Pons (tissue), 1 donor: ENCODE measurements around the gene HDAC5.
A peak's percentile ranks its signal among the peaks of the same experiment; 100 is the strongest.
"Not testable (repeated sequence)": the region's sequence is repeated elsewhere in the genome, so short reads cannot be mapped to it uniquely, and the experiment has no call there.

Experiments used
- DNase-seq: peaks from one replicate; pipeline ENCODE4 v3.0.0-alpha.2; 2016; ENCODE audit warnings: low spot score

Gene HDAC5

GRCh38 chr17:44066204-44066930 lies 57.1 kb downstream of the HDAC5 start, which contains the start of gene LSM12:
TSS of gene LSM12 (minus strand) at chr17:44066671. CDS start at chr17:44066587, 84 bp downstream.
- peak; percentile 83 for DNase-seq

- no peak for DNase-seq
Observed at GRCh38 chr17:44065668-44066203, 57.7 kb downstream of the HDAC5 start.

DNA sequence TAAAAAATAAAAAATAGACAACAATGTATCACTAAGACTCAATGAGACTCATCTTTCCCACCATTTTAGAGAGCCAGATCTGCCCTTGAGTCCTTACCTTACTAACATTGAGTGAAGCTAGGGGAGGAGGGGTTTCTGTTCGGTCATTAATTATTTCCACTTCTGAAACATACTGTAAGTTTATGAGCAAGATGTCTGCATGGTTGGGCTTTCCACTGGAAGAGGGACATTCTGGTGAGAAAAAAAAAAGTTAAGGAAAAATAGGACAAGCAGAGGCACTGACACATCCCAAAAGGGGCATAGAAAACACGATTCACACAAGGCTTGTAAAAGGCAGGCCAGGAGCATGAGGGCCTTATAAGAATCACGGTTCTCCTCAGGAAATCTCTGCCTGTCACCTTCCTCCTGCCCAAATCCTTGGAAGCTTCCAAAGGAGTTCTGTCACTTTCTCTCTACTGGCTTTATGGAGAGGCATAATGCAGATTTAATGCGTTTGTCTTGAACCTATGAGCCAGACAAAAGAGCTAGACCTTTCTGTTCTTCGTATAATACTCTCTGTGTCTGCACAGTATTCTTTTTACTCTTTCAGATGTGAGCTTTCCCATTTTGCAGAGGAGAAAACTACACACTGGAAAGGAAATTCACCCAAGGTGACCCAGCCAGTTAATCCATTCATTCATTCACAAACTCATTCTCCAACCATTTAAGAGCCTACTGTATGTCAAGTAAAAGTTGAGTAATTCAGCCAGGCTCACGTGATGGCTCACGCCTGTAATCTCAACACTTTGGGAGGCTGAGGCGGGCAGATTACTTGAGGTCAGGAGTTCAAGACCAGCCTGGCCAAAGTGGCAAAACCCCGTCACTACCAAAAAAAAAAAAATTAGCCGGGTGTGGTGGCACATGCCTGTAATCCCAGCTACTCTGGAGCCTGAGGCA lies 59.5 kb downstream of the HDAC5 start:
- no peak for DNase-seq

GRCh38 chr17:44062871-44063270 lies 60.6 kb downstream of the HDAC5 start:
- DNase-seq = no peak

- DNase-seq = no peak
Observed at GRCh38 chr17:44061446-44061845, 62.0 kb downstream of the HDAC5 start.

GRCh38 chr17:44059101-44059892 lies 64.1 kb downstream of the HDAC5 start:
- DNase-seq = no peak

- no peak for DNase-seq
Observed at GRCh38 chr17:44053125-44053872, 70.1 kb downstream of the HDAC5 start.

DNA sequence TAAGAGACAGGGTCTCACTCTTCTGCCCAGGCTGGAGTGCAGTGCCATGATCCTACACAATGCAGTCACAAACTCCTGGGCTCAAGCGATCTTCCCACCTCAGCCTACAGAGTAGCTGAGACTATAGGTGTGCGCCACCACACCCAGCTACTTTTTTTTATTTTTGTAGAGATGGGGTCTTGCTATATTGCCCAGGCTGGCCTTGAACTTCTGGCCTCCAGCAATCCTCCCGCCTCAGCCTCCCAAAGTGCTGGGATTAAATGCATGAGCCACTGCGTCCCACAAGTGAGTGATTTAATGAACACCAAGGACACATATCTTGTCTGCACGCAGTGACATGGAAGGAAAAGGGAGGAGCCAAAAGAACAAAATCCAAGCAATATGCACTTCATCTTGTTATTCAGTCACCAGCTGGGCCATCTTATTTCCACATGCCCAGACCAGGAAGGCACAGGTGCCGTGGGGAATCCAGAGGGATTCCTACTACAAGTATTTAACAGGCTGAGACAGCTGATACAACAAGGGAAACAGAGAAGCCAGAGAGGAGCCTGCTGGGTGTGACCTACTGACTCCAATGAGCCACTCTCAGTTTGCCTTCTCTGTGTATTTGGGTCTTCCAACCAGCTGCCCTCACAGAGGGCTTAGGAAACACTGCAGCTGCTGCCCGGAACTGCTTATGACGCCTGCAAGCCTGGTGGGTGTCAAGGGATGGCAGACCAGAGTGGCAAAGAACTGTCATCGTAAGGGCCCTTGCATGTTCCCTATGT lies 74.0 kb downstream of the HDAC5 start:
- DNase-seq = no peak

DNA sequence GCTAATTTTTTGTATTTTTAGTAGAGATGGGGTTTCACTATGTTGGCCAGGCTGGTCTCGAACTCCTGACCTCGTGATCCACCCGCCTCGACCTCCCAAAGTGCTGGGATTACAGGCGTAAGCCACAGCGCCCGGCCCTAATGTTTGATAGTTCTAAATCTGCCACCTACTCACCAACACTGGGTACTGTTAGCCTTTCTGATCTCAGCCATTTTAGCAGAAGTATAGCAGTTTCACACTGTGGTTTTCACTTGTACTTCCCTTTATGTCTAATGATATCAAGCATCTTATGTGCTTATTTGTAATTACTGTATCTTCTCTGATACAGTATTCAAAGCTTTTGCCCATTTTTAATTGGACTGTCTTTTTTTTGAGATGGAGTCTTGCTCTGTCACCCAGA lies 76.5 kb downstream of the HDAC5 start:
- not testable (repeated sequence) for DNase-seq

DNA sequence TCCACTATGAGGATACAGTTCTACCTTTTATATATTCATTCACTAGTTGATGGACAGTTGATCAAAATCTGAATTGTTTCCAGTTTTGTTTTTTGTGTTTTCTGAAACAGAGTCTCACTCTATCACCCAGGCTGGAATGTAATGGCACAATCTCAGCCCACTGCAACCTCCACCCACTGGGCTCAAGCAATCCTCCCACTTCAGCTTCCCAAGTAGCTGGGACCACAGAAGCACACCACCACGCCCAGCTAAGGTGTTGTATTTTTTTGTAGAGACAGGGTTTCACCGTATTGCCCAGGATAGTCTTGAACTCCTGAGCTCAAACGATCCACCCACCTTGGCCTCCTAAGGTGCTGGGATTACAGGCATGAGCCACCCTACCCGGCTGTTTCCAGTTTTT lies 78.0 kb downstream of the HDAC5 start:
- no peak for DNase-seq

- DNase-seq = no peak
Observed at GRCh38 chr17:44044071-44044470, 79.4 kb downstream of the HDAC5 start.

GRCh38 chr17:44043272-44043696 lies 80.2 kb downstream of the HDAC5 start:
- DNase-seq = no peak

DNA sequence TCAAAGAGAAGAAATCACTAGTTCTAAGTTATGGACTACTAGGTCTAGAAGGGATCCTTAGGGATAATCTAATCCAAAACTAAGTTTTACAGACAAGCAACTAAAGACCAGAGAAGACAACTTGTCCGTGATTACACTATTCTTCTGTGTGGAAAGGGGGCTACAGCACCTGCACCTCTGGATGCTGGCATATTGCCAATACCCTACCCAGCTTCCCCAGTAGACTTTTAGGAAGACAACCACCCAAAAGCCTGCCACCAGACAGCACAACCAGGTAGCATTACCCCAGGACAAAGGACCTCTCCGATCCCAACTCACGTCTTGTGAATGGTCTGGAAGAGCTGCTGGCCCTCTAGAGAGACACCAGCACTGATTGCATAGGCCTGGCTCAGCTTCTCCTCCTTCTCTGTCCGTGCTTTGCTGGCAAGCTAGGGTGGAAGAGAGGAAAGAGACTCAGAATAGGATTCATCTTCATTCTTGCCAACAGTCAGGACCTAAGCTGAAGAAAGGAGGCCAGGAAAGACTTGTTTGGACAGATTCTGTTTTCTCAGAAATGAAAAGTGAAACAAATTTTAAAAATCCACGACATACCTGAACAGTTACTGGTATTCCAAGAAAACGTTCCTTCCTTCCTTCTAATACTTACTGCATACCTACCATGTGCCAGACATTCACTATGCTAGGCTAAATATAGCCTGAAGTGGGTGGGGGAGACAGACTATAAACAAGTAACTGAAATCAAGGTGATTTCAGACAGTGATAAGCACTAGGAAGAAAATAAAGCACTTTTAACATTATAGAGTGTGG lies 83.4 kb downstream of the HDAC5 start:
- no peak for DNase-seq

DNA sequence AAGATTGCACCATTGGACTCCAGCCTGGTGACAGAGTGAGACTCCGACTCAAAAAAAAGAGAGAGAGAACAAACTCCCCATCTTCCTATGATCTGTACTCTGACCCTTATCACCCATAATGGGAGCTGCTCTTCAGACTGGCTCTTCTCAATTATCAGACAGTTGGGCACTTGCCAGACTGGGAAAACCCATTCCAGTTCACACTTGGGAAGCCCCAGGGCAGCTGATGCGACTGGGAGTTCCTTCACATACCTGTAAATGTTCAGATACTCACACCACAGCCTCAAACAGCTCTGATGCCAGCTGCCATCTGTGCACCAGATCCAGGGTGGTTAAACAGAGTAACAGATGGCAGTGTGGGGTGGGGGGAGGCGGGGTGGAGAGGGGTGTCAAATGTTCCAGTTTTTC lies 84.8 kb downstream of the HDAC5 start:
- DNase-seq = no peak

- no peak for DNase-seq
Observed at GRCh38 chr17:44037471-44037870, 86.0 kb downstream of the HDAC5 start.

GRCh38 chr17:44034688-44035087 lies 88.8 kb downstream of the HDAC5 start:
- not testable (repeated sequence) for DNase-seq

- DNase-seq = no peak
Observed at GRCh38 chr17:44033861-44034408, 89.5 kb downstream of the HDAC5 start.

- no peak for DNase-seq
Observed at GRCh38 chr17:44030482-44030881, 93.0 kb downstream of the HDAC5 start.

DNA sequence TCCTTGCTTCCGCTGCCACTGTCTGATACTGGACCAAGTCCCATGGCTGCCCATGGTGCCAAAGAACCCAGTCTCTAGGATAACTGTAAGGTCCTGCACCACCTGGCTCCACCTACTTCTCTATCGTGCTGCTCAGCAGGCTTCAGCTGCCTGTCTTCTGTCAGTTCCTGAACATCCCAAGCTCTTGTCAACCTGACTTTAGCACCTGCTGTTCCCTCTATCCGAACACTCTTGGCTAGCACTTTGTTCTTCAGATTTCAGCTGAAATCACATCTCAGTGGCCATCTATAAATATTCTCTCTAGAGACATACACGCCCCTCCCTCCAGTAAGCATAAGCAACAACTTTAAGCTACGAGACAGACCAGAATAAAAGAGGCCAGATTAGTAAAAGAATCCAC lies 93.7 kb downstream of the HDAC5 start:
- no peak for DNase-seq
